Pancreas (tissue), 10 donors: ENCODE measurements around the gene FABP2. TPM values are rescaled to one million over a fixed set of nuclear protein-coding genes. Genes with fewer than 3 reads are reported as not detected.
A peak's percentile ranks its signal among the peaks of the same experiment; 100 is the strongest.

Experiments
- ATAC-seq, 4 donors: fragments of 200-7000 bp; cut with Tn5 transposase; one replicate each; pipeline versions ENCODE4 v1.8.0 to v1.9.1; 2020; ENCODE audit warnings: mild to moderate bottlenecking in 4 of 4, moderate library complexity in 4 of 4
- DNase-seq, 6 donors: peaks; one replicate each; pipeline ENCODE4 v3.0.0-alpha.2; 2020
- FAIRE-seq: peaks from 2 replicates; lab custom pipeline; 2012; peaks lifted over from hg19 to GRCh38; lab: Jason Lieb, UNC
- H3K27ac ChIP-seq, 4 donors: fragments of 200-600 bp; sonication (generic); 1 replicate in 3 of 4; 2 replicates in 1 of 4; pipeline versions ENCODE4 v1.5.0 to v1.8.0; 2020
- H3K27me3 ChIP-seq, 4 donors: fragments of 200-600 bp; one replicate each; pipeline ENCODE4 v1.8.0; 2021
- H3K36me3 ChIP-seq, 3 donors: fragments of 200-600 bp; sonication (generic) in 1 of 3; one replicate each; pipeline versions ENCODE4 v1.5.0 to v1.8.0; 2020 to 2021
- H3K4me1 ChIP-seq, 3 donors: fragments of 200-600 bp; one replicate each; pipeline ENCODE4 v1.8.0; 2021
- H3K4me3 ChIP-seq, 4 donors: fragments of 200-600 bp; sonication (generic) in 2 of 4; one replicate each; pipeline versions ENCODE4 v1.5.0 to v1.8.0; 2020 to 2021
- H3K9me3 ChIP-seq, 4 donors: fragments of 200-600 bp; one replicate each; pipeline ENCODE4 v1.8.0; 2021
- WGBS, 2 donors: extraction: QIAGEN DNeasy Blood & Tissue Kit; methylation state at CpG; one replicate each; pipeline ENCODE4 v1.1.7; 2013; 5-methylcytosine and 5-hydroxymethylcytosine counted together
- intact Hi-C, 3 donors: fragments of 100-400 bp; cut with DNase I; formaldehyde crosslinking; loops; one replicate each; pipeline versions ENCODE4 v1.11.1 to v1.14.2; 2022
- polyA plus RNA-seq, 2 donors: library from polyadenylated mRNA; stranded (reverse); fragments of 200-250 nt; gene quantifications; one replicate each; pipeline ENCODE4 v1.2.3, GENCODE V29; 2013
- total RNA-seq, 6 donors: library from RNA; stranded (reverse); fragmentation: NEBNext Ultra II Directional in 4 of 6; extraction: Animal tissue kit (Norgen Biotek cat#: 25700) in 4 of 6; gene quantifications; one replicate each; pipeline versions ENCODE4 v1.2.1 to v1.2.4, GENCODE V29; 2021 to 2023
- TF ChIP-seq, protein P1 (sequence below), 4 donors: fragments of 200-600 bp; sonication (generic) in 3 of 4; IDR thresholded peaks; one replicate each; pipeline versions ENCODE4 v1.5.0 to v1.8.0; 2021; ENCODE audit warnings: antibody characterized with exemption in 4 of 4
- donor health status: healthy with polysubstance abuse.
- donor health status: DM: no; HTN: no; CAD: no; lungs with moderate emphysema.
- donor health status: DM: no; HTN: no; CAD: no.
- donor health status: control.
- donor health status: control.
- donor health status: Bipolar disorder and iron deficiency.
- donor health status: DM: yes; HTN: yes; CAD: no.
- donor health status: DM: no; HTN: no; CAD: no.
- donor health status: DM: no; HTN: no; CAD: no.
- donor health status: DM: yes; HTN: yes; CAD: no.

Gene FABP2
- total and polyA plus RNA-seq, 8 donors, result 0.05 TPM; not detected in 7

DNA sequence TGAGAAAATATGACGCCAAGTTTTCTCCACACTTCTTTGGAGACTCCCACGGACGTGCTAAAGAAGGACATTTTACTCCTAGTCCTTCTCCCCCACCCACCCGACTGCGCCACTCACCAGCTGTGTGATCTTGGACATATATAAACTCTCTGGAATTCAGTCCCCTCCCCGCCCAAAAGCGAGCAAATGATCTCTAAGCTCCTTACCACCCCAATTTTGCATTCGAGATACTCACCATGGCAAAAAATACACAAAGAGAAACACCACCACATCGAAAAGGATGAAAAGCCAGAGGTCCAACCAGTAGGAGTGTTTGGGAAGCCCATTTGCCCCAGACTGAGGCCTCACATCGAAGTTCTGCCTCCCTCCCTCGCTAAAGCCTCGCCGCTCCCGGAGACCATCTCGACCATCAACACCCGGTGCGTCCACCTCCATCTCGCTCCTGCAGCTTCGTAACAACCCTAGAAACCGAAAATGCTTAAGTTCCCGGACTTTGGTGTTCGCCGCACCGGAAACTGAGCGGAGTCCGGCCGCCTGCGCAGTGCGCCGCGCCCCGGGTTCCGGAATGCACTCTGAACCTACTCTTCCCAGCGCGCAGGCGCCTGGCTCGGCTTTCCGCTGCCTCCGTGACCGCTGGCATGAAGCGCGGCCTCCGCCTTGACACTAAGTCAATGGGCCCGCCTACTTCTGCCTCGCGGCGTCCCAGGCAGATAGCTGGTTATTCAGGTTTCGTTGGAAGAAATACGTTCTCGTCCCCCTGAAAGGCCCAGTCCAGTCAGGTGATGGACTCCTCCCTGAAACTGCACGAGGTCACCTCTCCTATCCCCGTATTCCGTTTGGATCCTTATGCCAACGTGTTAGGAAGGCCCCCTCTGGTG, 21.6 kb downstream of the FABP2 start:
- TF ChIP-seq, protein P1, sequence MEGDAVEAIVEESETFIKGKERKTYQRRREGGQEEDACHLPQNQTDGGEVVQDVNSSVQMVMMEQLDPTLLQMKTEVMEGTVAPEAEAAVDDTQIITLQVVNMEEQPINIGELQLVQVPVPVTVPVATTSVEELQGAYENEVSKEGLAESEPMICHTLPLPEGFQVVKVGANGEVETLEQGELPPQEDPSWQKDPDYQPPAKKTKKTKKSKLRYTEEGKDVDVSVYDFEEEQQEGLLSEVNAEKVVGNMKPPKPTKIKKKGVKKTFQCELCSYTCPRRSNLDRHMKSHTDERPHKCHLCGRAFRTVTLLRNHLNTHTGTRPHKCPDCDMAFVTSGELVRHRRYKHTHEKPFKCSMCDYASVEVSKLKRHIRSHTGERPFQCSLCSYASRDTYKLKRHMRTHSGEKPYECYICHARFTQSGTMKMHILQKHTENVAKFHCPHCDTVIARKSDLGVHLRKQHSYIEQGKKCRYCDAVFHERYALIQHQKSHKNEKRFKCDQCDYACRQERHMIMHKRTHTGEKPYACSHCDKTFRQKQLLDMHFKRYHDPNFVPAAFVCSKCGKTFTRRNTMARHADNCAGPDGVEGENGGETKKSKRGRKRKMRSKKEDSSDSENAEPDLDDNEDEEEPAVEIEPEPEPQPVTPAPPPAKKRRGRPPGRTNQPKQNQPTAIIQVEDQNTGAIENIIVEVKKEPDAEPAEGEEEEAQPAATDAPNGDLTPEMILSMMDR (IDR thresholded peaks at IDR 0.05), result no peak
- no peaks in the 10 kb centered on the region for H3K27me3 ChIP-seq
- peaks cover 0 to 14% (median 12%) of the 10 kb centered on the region in 3 donors for H3K4me1 ChIP-seq
- intact Hi-C loops, result no loop called here
- H3K9me3 ChIP-seq, result no peaks in the 10 kb centered on the region
- H3K4me3 ChIP-seq, result peak overlapping the region; percentile 38 to 76 (median 74)
- peak; percentile 9 for FAIRE-seq
- peak; percentile 96 to 99 (median 98) for ATAC-seq
- H3K27ac ChIP-seq, result peak overlapping the region; percentile 81 to 97 (median 90)
- WGBS, 2 donors, result 0 to 1% methylated on average over 54 of the region's 54 CpGs
- peak; percentile 95 to 98 (median 96) for DNase-seq
- H3K36me3 ChIP-seq, result no peaks in the 10 kb centered on the region

DNA sequence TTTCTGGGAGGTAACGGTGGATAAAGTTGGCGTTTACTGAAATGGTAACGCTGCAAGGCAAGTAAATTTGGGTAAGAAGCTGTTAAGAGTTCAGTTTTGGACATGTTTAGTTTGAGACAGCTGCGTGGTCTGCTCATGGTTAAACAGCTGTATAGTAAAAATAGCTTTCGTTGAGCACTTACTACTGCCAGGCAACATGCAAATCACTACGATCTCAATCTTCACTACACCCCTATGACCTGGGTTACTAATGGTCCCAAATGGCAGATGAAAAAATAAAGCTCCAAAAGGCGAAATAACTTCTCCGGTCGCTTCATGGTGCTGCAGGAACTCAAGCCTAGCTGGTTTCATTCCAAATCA, 22.2 kb downstream of the FABP2 start:
- Histone ChIP-seq H3K4me3 (peak overlapping the region; percentile 38 to 76 (median 74)), H3K4me1 (peaks cover 0 to 14% (median 12%) of the 10 kb centered on the region in 3 donors), H3K9me3 (no peaks in the 10 kb centered on the region), H3K36me3 (no peaks in the 10 kb centered on the region), H3K27me3 (no peaks in the 10 kb centered on the region), H3K27ac (peak overlapping the region; percentile 81 to 97 (median 90))
- DNase-seq (no peak), ATAC-seq (peak; percentile 3 to 20 (median 15)), FAIRE-seq (no peak)
- intact Hi-C loops, result loop anchor here in 1 of 3 donors (10.0 kb wide), 1 partner anchor 255 kb away; no protein-coding TSS in a partner anchor
- TF ChIP-seq, protein P1 (IDR thresholded peaks at IDR 0.05), result no peak
- 0 to 1% methylated on average over 9 of the region's 9 CpGs for WGBS, 2 donors

DNA sequence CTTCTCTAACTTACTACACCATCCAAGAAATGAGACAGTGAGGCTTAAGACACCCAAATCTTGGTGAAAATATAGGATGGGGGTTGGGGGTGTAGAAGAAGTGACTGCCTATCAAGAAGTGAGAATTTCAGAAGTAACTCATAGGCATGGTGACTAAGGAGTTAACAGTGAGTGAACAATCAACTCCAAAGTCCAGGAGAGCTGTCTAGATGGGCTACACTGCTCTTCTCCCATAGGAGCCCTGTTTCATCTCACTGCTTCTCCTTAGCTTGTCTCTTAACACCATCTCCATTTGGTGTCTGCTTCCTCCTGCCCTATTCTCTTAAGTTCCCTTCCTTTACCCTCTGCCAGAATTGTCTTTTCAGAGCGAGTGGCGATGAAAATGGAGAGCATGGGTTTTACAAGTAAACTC, 22.7 kb downstream of the FABP2 start:
- DNase-seq (no peak), FAIRE-seq (no peak), ATAC-seq (peak in 2 of 4 donors; percentile 5 to 21)
- no peaks in the 10 kb centered on the region for H3K36me3 ChIP-seq
- peak overlapping the region; percentile 38 to 76 (median 74) for H3K4me3 ChIP-seq
- H3K4me1 ChIP-seq, result peaks cover 0 to 14% (median 12%) of the 10 kb centered on the region in 3 donors
- intact Hi-C loops, result loop anchor here in 1 of 3 donors (10.0 kb wide), 1 partner anchor 254 kb away; no protein-coding TSS in a partner anchor
- H3K9me3 ChIP-seq, result no peaks in the 10 kb centered on the region
- no peaks in the 10 kb centered on the region for H3K27me3 ChIP-seq
- TF ChIP-seq, protein P1 (IDR thresholded peaks at IDR 0.05), result no peak
- H3K27ac ChIP-seq, result peak overlapping the region in 2 of 4 donors; percentile 96 to 97
- WGBS, 2 donors, result 1 to 2% methylated on average over 2 of the region's 2 CpGs

DNA sequence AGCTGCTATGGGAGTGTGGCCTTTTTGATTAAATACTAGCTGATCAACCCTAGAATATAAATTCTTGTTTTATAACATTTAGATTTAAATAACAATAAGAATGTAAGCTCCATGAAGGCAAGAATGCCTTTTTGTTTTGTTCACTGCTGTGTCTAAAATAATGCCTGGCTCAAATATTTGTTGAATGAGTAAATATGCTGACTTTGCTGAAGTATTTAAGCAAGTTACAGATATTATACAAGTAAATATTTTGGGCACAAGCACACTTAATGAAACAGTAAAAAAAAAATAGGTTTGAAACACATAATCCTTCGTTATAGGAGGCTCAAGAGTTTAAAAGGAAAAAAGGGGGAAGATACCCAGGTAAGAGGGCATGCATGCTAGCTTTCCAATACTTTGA, 24.1 kb downstream of the FABP2 start:
- WGBS, 2 donors, result 92 to 96% methylated on average over 1 of the region's 1 CpG
- FAIRE-seq, result no peak

More for the DNA sequence above, 24.1 kb downstream of the FABP2 start:
- Histone ChIP-seq H3K27ac (no peak overlapping the region), H3K27me3 (no peaks in the 10 kb centered on the region), H3K4me3 (no peak overlapping the region), H3K4me1 (peaks cover 0 to 14% (median 12%) of the 10 kb centered on the region in 3 donors), H3K9me3 (no peaks in the 10 kb centered on the region), H3K36me3 (peaks cover 0 to 10% (median 4%) of the 10 kb centered on the region in 3 donors)
- no peak for DNase-seq
- intact Hi-C loops, result loop anchor here in 1 of 3 donors (10.0 kb wide), 1 partner anchor 253 kb away; no protein-coding TSS in a partner anchor
- TF ChIP-seq, protein P1 (IDR thresholded peaks at IDR 0.05), result no peak
- no peak for ATAC-seq
